Measurements from ENCODE around the gene KIF2C.

KIF2C gene

DNA sequence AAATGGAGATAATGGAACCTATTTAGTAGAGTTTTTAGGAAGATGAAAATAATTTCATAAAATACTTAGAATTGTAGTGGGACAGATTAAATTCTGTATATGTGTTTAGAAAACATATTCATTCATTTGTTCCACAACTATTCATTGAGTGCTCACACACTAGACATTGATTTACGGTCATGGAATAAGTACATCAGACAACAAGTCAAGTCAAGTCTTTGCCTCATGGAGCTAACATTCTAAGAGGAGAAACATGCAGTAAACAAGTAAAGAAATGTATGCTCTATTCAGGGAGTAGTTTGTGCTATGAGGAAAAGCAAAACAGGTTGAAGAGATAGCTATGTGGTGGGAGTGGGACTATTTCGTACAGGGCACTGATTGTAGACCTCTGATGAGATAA, 77.7 kb downstream of the KIF2C start:
- no peak for DNase-seq

Data from NCI-H446 treated with DMSO at 0.1 percent for 48 hours (cell line).